Psoas muscle (tissue), 8 donors: ENCODE results near the gene USP13. TPM values are rescaled to one million over a fixed set of nuclear protein-coding genes. Genes with fewer than 3 reads are reported as not detected.

Source experiments
- ATAC-seq, 4 donors: fragments of 200-7000 bp; cut with Tn5 transposase; one replicate each; pipeline ENCODE4 v1.9.1; 2020; ENCODE audit warnings: moderate library complexity in 3 of 4, mild to moderate bottlenecking in 2 of 4
- DNase-seq, 2 donors: peaks; one replicate each; pipeline ENCODE4 v3.0.0-alpha.2; 2020
- H3K27ac ChIP-seq: fragments of 200-600 bp; one replicate; pipeline ENCODE4 v1.8.0; 2022
- H3K27me3 ChIP-seq, 3 donors: fragments of 200-600 bp in 1 of 3; one replicate each; pipeline versions ENCODE4 v1.6.1 to v1.8.0; 2013 to 2022; ENCODE audit warnings: low read length in 2 of 3, mild to moderate bottlenecking in 2 of 3, moderate library complexity in 1 of 3; ENCODE audit not compliant: insufficient read depth in 3 of 3
- H3K36me3 ChIP-seq, 2 donors: fragments of 200-600 bp in 1 of 2; one replicate each; pipeline versions ENCODE4 v1.6.1 to v1.8.0; 2013 to 2022; ENCODE audit warnings: low read depth in 1 of 2, mild to moderate bottlenecking in 1 of 2, moderate library complexity in 1 of 2; ENCODE audit not compliant: insufficient read depth in 1 of 2
- H3K4me1 ChIP-seq: fragments of 200-600 bp; one replicate; pipeline ENCODE4 v1.8.0; 2022
- H3K4me3 ChIP-seq: fragments of 200-600 bp; one replicate; pipeline ENCODE4 v1.8.0; 2022; ENCODE audit warnings: mild to moderate bottlenecking
- H3K9me3 ChIP-seq: fragments of 200-600 bp; one replicate; pipeline ENCODE4 v1.8.0; 2022
- CTCF ChIP-seq: fragments of 200-600 bp; IDR thresholded peaks from one replicate; pipeline ENCODE4 v1.8.0; 2022; ENCODE audit warnings: antibody characterized with exemption
- WGBS, 3 donors: extraction: QIAGEN DNeasy Blood & Tissue Kit; methylation state at CpG; one replicate each; pipeline versions ENCODE4 v1.1.6 to v1.1.7; 2013; 5-methylcytosine and 5-hydroxymethylcytosine counted together
- intact Hi-C, 2 donors: fragments of 100-400 bp; cut with DNase I; formaldehyde crosslinking; loops; one replicate each; pipeline versions ENCODE4 v1.11.0 to v1.14.2; 2022
- polyA plus RNA-seq, 3 donors: library from polyadenylated mRNA; stranded (reverse); fragments of 200-250 nt; gene quantifications; one replicate each; pipeline ENCODE4 v1.2.3, GENCODE V29; 2013
- total RNA-seq, 4 donors: library from RNA; stranded (reverse); fragmentation: NEBNext Ultra II Directional in 2 of 4; extraction: Animal tissue kit (Norgen Biotek cat#: 25700) in 2 of 4; gene quantifications; one replicate each; pipeline versions ENCODE4 v1.2.1 to v1.2.4, GENCODE V29; 2021 to 2023
- donor health status: healthy with polysubstance abuse.
- donor health status: DM: no; HTN: no; CAD: no; lungs with moderate emphysema.
- donor health status: Bipolar disorder and iron deficiency.
- donor health status: healthy.
- donor health status: DM: yes; HTN: yes; CAD: no.
- donor health status: DM: no; HTN: no; CAD: no.
- donor health status: DM: no; HTN: no; CAD: no.
- donor health status: DM: yes; HTN: yes; CAD: no.

The USP13 gene
- total and polyA plus RNA-seq, 7 donors, result 16.1 to 324 (median 175) TPM

GRCh38 chr3:179613807-179614206 is 39.0 kb upstream of the USP13 start:
- no peak for DNase-seq
- Histone ChIP-seq H3K36me3 (peaks cover 3 to 75% of the 10 kb centered on the region in 2 donors), H3K4me3 (no peak overlapping the region), H3K4me1 (no peaks in the 10 kb centered on the region), H3K9me3 (no peaks in the 10 kb centered on the region), H3K27me3 (no peaks in the 10 kb centered on the region), H3K27ac (no peak overlapping the region)
- no peak for TF ChIP-seq CTCF
- no peak for ATAC-seq
- intact Hi-C loops, result no loop called here
- WGBS, 3 donors, result 56 to 71% (median 57%) methylated on average over 2 of the region's 2 CpGs

GRCh38 chr3:179615458-179616173 is 37.2 kb upstream of the USP13 start:
- Histone ChIP-seq H3K36me3 (peaks cover 3 to 70% of the 10 kb centered on the region in 2 donors), H3K4me3 (no peak overlapping the region), H3K9me3 (peaks cover 2% of the 10 kb centered on the region), H3K27me3 (no peaks in the 10 kb centered on the region), H3K27ac (no peak overlapping the region), H3K4me1 (no peaks in the 10 kb centered on the region)
- 74 to 75% (median 74%) methylated on average over 4 of the region's 4 CpGs for WGBS, 3 donors
- ATAC-seq, result no peak
- no peak for DNase-seq
- intact Hi-C loops, result no loop called here
- TF ChIP-seq CTCF, result no peak

GRCh38 chr3:179622023-179622422 is 30.8 kb upstream of the USP13 start:
- Histone ChIP-seq H3K9me3 (peaks cover 5% of the 10 kb centered on the region), H3K27me3 (no peaks in the 10 kb centered on the region), H3K36me3 (peaks cover 6 to 91% of the 10 kb centered on the region in 2 donors), H3K4me3 (no peak overlapping the region), H3K4me1 (no peaks in the 10 kb centered on the region), H3K27ac (no peak overlapping the region)
- WGBS, 3 donors, result 94 to 97% (median 94%) methylated on average over 2 of the region's 2 CpGs
- DNase-seq (no peak), ATAC-seq (no peak)
- TF ChIP-seq CTCF, result no peak
- intact Hi-C loops, result no loop called here

GRCh38 chr3:179624451-179624850 is 28.4 kb upstream of the USP13 start:
- no peak overlapping the region for H3K27ac ChIP-seq
- peaks cover 6 to 71% of the 10 kb centered on the region in 2 donors for H3K36me3 ChIP-seq
- no peak for DNase-seq
- peaks cover 5% of the 10 kb centered on the region for H3K9me3 ChIP-seq
- no peaks in the 10 kb centered on the region for H3K27me3 ChIP-seq
- 87 to 90% (median 90%) methylated on average over 3 of the region's 3 CpGs for WGBS, 3 donors
- intact Hi-C loops, result no loop called here
- no peaks in the 10 kb centered on the region for H3K4me1 ChIP-seq
- TF ChIP-seq CTCF, result no peak
- H3K4me3 ChIP-seq, result no peak overlapping the region
- ATAC-seq, result no peak
